ENCODE measurements around the gene TTLL4. TPM values are rescaled to one million over a fixed set of nuclear protein-coding genes. Genes with fewer than 3 reads are reported as not detected.
A peak's percentile ranks its signal among the peaks of the same experiment; 100 is the strongest.

Gene TTLL4
- total RNA-seq, 1 donor from 2014 or later = 17.9 TPM

DNA sequence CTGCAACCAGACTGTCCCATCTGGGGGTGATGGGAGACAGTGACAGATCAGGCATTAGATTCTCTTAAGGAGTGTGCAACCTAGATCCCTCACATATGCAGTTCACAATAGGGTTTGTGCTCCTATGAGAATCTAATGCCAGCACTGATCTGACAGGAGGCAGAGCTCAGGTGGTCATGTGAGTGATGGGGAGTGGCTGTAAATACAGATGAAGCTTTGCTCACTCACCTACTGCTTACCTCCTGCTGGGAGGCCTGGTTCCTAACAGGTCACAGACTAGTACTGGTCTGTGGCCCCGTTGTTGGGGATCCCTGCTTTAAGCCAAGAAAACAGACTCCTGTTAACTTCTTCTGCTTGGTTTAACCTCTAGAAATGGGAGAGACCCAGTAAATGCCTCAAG lies 74.5 kb downstream of the TTLL4 start:
- peak; percentile 46 for DNase-seq (ENCODE audit: low read depth)

DNA sequence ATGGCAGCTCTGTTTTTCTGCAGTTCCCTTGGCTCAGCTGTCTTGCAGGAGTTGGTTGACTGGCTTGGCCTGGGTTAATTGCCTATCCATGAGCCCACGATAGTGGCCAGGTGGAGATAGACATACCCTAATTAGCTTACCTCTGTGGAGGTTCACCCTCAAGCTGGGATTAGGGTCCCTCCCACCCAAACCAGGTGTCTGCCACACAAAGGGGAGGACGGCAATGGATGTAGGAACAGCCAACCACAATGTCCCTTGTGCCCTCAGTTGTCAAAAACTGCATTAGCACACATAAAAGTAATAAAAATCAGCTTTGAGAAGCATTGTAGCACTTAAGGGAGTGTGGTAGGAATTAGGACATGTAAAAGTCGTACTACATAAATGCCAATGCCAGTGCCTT lies 75.5 kb downstream of the TTLL4 start:
- DNase-seq (ENCODE audit: low read depth) = no peak

DNA sequence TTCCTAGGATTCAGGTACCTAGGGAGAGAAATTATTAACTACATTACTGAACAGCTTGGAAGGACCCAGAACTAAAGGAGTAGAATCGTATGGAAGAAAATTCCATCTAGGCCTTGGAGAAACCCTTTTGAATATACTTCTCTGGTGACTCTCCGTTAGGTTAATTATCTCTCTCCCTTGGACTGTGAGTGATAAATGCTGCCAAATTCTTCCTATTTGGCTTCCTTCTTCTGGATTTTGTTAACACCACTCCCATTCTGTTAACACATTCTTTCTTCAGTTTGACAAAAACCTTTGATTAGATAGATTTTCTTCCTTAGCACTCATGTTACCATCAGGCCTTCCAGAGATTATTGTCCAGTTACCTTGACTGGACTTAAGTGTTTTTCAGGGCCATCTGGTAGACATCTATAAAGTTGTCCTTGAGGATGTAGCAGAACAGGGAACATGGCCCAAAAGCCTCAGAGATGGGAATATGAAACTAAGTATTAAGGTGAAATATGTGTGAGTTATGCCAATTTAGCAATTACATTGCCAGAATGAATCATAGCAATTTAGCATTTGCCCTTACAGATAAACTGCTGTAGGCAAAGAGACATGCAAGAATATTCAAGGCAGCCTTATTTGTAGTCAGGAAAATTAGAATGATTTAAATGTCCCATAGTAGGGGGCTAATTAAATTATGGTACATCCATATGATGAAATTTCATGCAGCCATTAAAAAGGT lies 78.1 kb downstream of the TTLL4 start:
- DNase-seq (ENCODE audit: low read depth) = no peak

DNA sequence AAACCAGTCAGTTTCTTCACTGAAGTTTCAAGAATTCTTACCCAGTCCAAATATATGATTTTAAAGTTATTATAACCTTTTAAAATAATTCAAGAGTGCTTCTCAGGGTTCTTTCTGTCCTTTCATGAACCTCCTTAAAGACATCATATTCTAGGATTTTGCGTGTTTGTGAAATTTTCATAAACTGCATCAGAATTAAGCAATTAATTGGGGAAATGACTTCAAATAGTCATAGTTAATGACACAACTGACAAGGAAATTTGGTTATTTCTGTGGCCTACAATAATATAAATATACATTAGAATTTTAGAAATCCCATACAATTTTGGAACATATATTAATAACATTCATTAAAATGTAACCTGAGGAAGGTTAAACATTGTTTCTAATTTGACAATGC lies 81.8 kb downstream of the TTLL4 start:
- no peak for DNase-seq (ENCODE audit: low read depth)

DNA sequence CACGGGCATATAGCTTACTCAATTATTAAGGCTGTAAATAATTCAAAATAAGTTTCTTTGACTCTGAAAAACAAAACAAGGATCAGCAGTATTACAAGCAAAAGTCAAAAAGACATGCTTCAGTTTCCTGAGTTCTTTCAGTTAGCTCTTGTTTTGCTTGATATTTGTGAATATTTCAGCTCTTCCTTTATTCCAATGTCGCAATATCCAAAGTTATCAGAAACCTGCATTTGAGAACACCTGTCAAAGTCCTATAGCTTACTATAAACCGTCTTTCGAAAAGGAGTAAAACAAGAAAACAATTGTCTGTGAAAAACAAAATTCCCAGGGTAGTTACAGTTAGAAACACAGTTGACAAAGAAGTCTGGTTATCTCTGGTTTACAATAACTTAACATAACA lies 86.1 kb downstream of the TTLL4 start:
- no peak for DNase-seq (ENCODE audit: low read depth)

DNA sequence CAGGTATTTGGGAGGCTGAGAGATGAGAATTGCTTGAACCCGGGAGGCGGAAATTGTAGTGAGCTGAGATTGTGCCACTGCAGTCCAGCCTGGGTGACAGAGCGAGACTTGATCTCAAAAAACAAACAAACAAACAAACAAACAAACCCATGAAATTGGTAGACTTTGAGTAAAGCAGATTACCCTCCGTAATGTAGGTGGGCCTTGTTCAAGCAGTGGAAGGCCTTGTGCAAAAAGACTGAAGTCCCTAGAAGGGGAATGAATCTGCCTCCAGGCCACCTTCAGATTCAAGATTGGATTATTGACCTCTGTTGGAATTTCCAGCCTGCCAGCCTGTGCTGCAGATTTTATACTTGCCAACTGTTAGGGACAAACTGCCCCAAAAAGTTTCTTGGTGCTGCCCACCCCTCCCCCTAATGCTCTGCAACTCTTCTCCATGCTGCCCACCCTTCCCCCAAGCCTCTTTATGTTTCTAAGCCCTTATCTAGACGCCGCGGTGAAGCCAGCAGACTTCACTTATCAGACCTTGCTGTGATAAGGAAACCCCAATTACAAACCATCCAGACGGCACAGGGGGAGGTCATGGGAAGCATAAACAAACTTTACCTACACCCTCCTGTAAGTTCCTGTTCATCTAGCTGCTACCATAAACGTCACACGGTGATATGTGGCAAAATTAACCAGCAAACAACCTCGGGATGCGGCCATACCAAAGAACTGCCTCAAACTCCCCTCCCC lies 88.3 kb downstream of the TTLL4 start:
- DNase-seq (ENCODE audit: low read depth) = no peak

DNA sequence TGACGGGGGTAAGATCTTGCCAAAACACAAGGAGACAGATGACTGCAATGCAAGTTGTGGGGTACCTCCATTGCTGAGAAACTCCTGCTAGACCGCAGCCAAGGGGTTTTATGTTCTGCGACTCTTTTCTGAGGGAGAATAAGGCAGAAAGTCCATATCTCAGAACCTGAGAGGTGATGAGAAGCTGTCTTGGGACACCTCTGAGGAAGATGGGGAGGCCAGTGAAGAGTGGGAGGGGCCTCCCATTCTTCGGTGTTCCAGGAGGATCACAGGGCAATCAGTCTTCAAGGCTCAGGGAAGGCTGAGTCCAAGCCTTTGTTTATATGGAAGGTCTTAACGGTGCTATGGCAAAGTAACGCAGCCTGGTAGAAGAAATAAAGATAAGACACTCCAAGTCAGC lies 89.4 kb downstream of the TTLL4 start:
- no peak for DNase-seq (ENCODE audit: low read depth)

DNA sequence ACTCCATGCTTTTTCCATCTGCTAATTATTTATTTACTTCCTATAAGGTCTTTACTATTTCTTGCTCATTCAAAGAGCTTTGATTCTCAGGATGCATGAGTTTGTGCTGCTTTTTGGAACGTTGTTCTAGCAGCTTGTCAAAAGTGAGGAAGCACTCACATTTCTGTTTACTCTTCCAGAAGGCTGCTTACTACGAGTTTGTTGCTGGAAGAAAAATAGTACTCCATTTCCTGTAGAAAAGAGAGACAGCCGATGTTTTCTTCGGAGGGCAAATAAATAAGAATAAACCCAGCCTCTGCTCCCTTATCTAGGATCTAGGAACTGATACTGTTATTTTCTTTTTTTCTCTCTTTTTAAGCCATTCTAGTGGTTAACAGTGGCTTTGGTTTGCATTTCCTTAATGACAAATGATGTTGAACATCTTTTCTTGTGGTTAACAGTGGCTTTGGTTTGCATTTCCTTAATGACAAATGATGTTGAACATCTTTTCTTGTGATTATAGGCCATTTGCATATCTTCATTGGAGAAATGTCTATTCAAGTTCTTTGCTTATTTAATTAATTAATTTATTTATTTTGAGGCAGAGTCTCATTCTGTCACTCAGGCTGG lies 91.9 kb downstream of the TTLL4 start:
- no peak for DNase-seq (ENCODE audit: low read depth)

DNA sequence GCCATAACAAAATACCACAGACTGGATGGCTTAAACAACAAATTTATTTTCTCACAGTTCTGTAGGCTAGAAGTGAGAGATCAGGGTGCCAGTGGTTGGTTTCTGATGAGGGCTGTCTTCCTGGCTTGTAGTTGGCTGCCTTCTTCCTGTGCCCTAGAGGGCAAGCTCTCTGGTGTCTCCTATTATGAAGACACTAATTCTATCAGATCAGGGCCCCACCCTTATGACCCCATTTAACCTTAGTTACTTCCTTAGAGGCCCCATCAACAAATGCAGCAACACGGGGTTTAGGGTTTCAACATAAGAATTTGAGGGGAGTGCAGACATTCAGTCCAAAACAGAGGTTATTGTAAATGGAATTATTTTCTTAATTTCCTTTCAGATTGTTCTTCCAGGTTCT lies 94.2 kb downstream of the TTLL4 start:
- DNase-seq (ENCODE audit: low read depth) = no peak

Other genes with a start within 250 kb of the TTLL4 start
- gene USP37, start 142.5 kb upstream of the TTLL4 start, total RNA-seq = 9.2 and 12.2 TPM in 2 replicates
- gene CNOT9, start 142.0 kb upstream of the TTLL4 start, total RNA-seq = 29.4 and 43.9 TPM in 2 replicates
- 2.9 and 3.0 TPM in 2 replicates for gene PLCD4, start 102.9 kb upstream of the TTLL4 start, total RNA-seq
- gene ZNF142, start 51.2 kb upstream of the TTLL4 start, total RNA-seq = 3.5 and 15.6 TPM in 2 replicates
- 30.0 and 35.6 TPM in 2 replicates for gene BCS1L, start 51.2 kb upstream of the TTLL4 start, total RNA-seq
- gene RNF25, start 38.8 kb upstream of the TTLL4 start, total RNA-seq = 21.1 and 29.5 TPM in 2 replicates
- gene STK36, start 38.7 kb upstream of the TTLL4 start, total RNA-seq = 9.2 and 50.5 TPM in 2 replicates
- gene CYP27A1, start 71.3 kb downstream of the TTLL4 start, total RNA-seq = 18.6 and 42.8 TPM in 2 replicates
- gene PRKAG3, start 121.0 kb downstream of the TTLL4 start, total RNA-seq = not detected in 2 replicates
- 3.5 TPM in 1 of 2 replicates, not detected in the other for gene WNT6, start 149.0 kb downstream of the TTLL4 start, total RNA-seq
- 13.5 and 21.5 TPM in 2 replicates for gene WNT10A, start 170.0 kb downstream of the TTLL4 start, total RNA-seq
- gene CDK5R2, start 248.8 kb downstream of the TTLL4 start, total RNA-seq = 0.10 TPM in 1 of 2 replicates, not detected in the other

Measured in renal cortical epithelial cell (primary cell).